Stimulated activated CD4-positive, alpha-beta T cell treated with anti-CD3 and anti-CD28 coated beads, Interleukin-2, amount 100 ng/mL, for 4 hours (primary cell): Measurements from ENCODE around the gene DGKG.

Experiments
- DNase-seq: peaks from one replicate; pipeline ENCODE4 v3.0.0-alpha.2; 2020; ENCODE audit warnings: low read depth

Gene DGKG

GRCh38 chr3:186367631-186368030 lies 5.6 kb upstream of the DGKG start:
- DNase-seq = no peak

GRCh38 chr3:186366206-186366605 lies 4.2 kb upstream of the DGKG start:
- no peak for DNase-seq

DNA sequence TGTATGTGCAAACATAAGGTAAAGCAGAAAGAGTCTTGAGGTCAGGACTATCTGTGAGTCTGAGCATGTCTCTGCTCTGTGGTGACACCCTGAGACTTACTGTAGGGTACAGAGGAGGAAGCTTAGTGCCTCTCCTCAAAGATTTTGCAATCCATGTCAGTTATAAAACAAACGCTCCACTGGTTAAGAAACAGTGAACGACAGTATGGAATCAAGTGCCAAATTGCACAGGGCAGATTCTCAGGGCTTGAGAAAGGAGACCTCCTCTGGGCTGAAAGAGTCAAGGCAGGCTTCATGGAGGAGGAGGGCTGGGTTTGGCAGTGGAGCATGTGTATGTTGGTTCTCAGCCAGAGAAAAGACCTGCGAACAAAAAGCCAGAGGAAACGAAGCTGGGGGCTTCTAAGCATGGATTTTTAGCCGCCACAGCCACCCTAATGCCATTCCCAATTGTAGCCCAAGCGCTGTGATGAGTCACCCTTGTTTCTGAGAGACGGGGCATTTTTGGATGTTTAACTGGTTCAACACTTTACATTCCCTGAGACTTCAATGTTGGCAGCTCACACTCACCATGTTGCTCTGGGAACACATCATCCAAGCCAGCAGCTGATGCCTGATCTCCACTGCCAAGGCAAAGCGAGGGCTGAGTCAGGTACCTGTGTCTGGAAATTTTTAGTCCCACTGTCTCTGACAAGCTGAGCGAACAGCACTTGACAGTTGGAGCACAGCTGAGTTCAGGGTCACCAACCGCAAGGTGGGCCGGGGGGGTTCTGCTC lies 3.4 kb upstream of the DGKG start:
- no peak for DNase-seq

GRCh38 chr3:186362988-186363387 lies 954 bp upstream of the DGKG start:
- DNase-seq = no peak

DNA sequence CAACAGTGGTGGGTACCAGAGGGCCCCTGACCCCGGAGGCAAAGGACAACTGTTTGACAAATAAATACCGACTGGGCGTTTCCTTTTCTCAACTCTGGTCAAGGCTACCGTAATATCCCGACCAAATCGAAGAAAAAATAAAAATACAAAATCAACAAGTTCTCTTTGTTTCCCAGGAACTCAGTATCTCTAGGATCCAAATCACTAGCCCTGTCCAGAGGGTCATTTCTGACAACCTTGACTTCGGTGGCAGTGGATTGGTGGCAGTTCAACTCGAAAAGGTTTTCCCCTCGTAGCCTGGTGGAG lies 456 bp upstream of the DGKG start:
- DNase-seq = no peak

- DNase-seq = no peak
Observed at GRCh38 chr3:186361246-186361761, 730 bp downstream of the DGKG start.

- no peak for DNase-seq
Observed at GRCh38 chr3:186360779-186361178, 1.3 kb downstream of the DGKG start.

- no peak for DNase-seq
Observed at GRCh38 chr3:186359078-186359477, 3.0 kb downstream of the DGKG start.

DNA sequence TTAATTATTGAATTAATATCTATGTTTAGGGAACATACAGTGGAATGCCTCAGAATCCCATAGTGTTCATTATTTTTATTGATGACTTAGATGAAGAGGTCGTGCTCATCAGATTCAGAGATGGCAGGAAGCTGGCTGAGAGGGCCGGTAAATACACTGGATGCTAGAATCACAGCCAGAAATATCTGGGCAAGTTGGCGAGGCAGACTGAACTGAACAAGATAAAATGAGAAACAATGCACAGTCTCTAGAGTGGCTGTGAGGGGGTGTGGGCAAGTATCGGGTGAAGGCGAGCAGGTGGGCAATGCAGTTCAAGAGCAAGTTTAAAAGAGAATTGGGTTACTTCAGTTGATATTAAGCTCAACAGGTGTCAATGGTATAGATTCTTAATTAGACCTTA lies 5.9 kb downstream of the DGKG start:
- DNase-seq = no peak

- DNase-seq = no peak
Observed at GRCh38 chr3:186354100-186354499, 7.9 kb downstream of the DGKG start.

DNA sequence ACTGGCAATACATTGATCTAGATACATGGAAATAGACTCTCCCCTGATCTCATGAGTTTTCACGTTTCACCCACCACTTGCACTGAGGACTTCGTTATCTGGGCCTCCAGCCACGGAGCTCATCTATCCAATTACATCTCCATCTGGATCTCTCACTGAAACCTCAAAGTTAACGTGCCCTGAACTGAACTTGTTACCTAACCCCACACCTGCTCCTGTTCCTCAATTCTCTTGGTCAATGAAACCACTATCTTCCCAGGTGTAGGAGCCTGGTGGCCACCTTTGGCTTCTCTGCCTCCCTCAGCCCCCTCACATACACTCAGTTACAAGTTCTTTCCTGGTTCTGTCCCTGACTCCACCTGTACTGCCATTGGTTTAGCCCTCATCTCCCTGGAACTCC lies 9.7 kb downstream of the DGKG start:
- DNase-seq = no peak

DNA sequence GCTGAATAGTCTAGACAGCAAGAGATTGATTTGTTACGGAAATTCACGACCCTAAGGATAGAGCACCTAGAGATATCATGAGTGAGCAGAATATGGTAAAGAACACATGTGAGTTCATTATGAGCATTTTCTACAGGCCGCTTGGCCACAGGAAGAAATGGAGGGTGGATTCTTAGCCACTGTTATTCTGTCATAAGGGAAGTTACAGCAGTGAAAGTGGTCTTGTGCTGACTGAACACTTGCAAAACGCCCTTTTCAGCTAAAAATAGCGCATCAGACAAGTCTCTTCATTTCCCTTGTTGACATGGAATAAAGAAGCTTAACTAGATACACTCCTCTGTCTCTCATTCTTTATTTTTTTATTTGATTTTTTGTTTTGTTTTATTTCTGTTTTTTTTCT lies 19.8 kb downstream of the DGKG start:
- DNase-seq = no peak

DNA sequence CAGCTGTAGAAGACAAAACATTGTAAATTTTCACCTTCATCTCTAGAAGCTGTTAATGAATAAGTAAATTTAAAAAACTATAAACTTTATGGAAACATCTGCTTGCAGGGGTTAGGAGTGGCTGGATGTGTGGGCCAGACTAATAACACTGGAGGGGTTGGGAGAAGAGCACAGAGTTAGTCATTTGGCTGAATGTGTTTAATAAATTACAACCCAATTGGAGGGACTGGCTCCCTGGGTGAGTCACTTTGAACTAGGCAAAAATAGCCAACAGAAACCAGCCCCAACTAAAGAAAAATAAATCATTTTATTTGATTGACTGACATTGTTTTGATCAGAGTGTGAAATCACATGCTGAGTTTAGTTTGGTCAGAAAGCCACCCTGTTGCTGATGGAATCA lies 21.8 kb downstream of the DGKG start:
- DNase-seq = no peak

DNA sequence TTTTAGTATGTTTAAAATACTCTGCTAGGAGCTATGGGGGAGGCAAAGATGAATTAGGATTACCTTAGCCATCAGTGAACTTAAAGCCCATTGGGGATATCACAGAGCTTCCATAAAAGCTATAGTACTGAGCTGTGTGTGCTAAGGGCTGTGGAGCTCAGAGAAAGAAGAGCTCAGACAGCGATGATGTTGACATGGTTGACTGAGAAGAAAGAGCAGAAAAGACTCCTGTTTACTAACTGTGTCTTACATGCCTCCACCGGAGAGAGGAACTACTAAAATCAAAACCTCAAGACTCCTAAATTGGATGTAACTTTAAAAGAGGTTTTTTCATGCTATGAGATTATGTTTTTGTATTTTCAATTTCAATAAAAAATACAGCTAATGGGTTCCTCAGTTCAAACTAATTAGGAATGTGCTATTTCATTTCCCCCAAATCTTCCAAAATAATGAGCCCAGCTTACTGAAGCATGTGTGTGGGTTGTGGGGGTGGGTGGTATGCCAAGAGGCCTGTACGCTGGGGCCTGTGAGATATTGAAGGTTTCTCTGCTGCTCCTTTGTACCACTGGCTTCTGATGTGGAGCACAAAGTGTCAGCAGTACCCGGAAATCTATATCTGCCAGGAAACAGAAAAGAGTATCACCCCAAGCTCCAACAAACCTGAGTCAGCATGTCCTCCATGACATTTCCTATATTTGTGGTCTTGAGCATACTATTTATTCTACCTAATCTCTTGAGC lies 22.7 kb downstream of the DGKG start:
- no peak for DNase-seq

DNA sequence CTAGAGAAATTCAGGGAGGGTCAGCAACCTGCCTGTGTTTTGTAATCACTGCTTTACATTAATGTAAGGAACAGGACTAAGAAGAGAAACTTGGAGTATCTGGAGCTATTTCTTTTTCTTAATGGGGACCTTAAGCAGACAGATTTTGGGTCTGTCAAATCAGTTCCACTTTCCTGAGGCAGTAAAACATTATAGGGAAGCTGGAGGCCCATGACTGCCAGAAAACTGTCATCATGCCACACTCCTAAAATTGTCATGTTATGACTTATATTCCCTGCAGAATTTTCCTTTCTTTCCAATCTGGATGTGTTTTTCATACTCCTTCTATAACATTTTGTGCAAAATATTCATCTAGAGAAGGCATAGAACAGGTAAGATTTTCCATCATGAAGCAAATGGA lies 28.8 kb downstream of the DGKG start:
- no peak for DNase-seq

DNA sequence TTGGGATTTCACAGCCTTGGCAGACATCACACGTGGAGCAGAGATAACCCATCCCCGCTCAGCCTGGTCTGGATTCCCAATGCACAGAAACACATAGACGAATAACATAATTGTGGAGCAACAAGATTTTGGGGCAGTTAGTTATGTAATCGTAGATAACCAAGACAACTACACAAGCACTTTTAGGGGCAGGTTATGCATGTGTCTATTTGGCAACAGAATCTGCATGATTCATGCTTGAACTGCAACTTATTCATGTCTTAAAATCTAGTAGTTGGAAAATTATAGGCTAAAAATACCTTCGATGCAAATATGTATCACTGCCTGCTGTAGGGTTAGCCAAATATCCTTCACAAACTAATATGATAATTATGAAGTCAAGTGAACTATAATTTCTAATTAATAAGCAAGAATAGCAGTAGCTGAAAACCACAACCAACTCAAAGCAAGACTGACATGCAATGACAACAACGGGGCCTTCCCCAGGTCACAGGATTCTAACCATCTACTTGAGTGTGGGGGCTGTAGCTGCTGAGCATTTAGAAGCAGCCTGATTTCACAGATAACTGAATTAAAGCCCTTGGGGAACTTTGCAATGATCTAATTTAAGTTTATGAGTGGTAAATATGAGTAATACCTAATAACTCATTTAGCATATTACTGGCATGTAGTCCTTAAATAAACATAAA lies 31.1 kb downstream of the DGKG start:
- no peak for DNase-seq

DNA sequence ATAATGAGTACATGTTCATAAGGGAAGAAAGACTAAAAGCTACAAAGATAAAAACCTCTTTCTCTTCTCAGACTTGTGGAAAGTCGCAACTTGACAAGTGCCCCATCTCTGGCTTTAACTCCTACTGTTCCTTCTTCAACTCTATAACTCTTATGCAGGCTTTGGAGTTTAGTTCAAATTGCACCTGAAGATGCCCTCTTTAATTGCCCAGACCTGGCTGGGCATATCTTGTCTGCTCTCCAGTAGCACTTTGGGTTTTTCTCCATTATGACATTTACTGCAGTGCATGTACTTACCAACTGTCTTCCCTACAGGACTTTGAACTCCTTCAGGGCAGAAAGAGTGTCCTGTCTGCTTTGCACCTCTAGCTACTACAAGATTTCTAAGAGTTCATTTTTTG lies 32.4 kb downstream of the DGKG start:
- no peak for DNase-seq

DNA sequence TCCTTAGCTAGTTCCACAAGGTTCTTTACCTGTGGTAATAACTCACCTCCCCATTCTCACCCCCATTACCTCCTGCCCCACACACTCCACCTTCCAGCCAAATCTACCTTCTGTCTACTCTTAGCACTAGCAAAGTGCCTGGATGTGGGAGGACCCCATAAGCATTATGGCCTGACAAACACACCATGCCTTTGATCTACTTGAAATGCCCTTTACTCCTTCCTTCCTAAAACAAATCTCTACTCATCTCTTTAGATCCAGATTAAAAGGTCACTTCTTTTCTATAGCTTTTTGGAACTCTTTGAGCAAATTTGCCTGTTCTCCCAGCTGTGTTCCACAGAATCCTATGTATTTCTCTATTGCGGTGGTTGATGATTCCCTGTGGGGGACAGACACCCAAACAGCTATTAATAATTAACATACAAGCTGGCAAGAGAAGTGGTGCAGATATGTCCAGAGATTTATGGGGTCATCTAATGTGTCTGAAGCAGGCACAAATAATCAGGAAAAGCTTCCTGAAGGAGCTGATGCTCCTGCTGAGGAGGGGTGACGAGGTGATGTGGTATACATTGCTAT lies 34.0 kb downstream of the DGKG start:
- no peak for DNase-seq

GRCh38 chr3:186322761-186323160 lies 39.3 kb downstream of the DGKG start:
- no peak for DNase-seq

GRCh38 chr3:186321746-186322145 lies 40.3 kb downstream of the DGKG start:
- DNase-seq = no peak

DNA sequence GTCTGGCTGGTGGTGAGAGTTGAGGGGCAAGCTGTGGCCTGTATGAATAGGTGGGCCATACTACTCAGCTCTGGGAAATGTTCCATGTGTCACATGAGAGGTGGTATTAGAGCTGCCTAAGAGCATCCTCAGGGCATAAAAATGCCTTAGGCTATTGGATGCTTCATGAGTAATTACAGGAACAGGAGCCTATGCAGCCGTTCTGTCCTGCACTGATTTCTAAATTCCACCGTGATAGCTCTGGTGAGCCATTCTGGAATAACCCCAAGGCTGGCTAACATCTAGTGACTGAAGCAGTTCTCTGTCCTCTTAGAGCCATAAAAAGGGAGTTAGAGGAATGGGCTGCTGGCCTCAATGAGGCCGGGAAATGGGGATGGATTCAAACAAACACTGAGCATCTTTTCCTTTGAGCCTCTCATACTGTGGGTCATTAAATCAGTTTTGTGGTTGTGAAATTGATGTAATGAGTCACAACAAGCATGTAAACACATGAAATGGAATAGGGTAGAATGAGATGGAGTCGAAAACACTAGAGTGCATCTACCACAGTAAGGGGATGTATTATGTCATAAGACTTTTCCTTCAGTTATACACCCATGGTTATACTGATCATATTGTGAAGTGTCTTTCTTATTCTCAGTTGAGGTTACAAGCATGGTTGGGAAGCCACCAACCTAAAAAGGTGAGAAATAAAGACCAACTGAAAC lies 41.0 kb downstream of the DGKG start:
- DNase-seq = no peak

GRCh38 chr3:186319945-186320344 lies 42.1 kb downstream of the DGKG start:
- no peak for DNase-seq
